ENCODE data around the gene NCOR1.
"Not testable (repeated sequence)": the region's sequence is repeated elsewhere in the genome, so short reads cannot be mapped to it uniquely, and the experiment has no call there.

GRCh38 chr17:16055139-16055538 is 160.2 kb downstream of the NCOR1 start:
- TF ChIP-seq, protein P1, sequence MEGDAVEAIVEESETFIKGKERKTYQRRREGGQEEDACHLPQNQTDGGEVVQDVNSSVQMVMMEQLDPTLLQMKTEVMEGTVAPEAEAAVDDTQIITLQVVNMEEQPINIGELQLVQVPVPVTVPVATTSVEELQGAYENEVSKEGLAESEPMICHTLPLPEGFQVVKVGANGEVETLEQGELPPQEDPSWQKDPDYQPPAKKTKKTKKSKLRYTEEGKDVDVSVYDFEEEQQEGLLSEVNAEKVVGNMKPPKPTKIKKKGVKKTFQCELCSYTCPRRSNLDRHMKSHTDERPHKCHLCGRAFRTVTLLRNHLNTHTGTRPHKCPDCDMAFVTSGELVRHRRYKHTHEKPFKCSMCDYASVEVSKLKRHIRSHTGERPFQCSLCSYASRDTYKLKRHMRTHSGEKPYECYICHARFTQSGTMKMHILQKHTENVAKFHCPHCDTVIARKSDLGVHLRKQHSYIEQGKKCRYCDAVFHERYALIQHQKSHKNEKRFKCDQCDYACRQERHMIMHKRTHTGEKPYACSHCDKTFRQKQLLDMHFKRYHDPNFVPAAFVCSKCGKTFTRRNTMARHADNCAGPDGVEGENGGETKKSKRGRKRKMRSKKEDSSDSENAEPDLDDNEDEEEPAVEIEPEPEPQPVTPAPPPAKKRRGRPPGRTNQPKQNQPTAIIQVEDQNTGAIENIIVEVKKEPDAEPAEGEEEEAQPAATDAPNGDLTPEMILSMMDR (IDR thresholded peaks at IDR 0.05), result not testable (repeated sequence)
- not testable (repeated sequence) for TF ChIP-seq POLR2A (IDR thresholded peaks at IDR 0.05)
